ACC112 (cell line): ENCODE measurements around the gene PROCR.
"Not testable (repeated sequence)": the region's sequence is repeated elsewhere in the genome, so short reads cannot be mapped to it uniquely, and the experiment has no call there.

Source experiments
- H2AFZ ChIP-seq: fragments of 200-600 bp; sonication (generic); one replicate; pipeline ENCODE4 v1.6.0; 2017; ENCODE audit warnings: antibody characterized with exemption, low read length; ENCODE audit not compliant: unreplicated experiment
- H3K27ac ChIP-seq: fragments of 200-600 bp; sonication (generic); 2 replicates; pipeline ENCODE4 v1.5.1; 2014; ENCODE audit warnings: low read depth, mild to moderate bottlenecking, antibody characterized with exemption, low read length, moderate library complexity
- H3K27me3 ChIP-seq: fragments of 200-600 bp; sonication (generic); 2 replicates; pipeline ENCODE4 v1.6.1; 2014; ENCODE audit warnings: mild to moderate bottlenecking, antibody characterized with exemption, low read length, moderate library complexity, mixed read lengths; ENCODE audit not compliant: insufficient read depth
- H3K36me3 ChIP-seq: fragments of 200-600 bp; sonication (generic); 2 replicates; pipeline ENCODE4 v1.6.1; 2016; ENCODE audit warnings: mild to moderate bottlenecking, antibody characterized with exemption, low read length, moderate library complexity, mixed read lengths; ENCODE audit not compliant: insufficient read depth
- H3K4me1 ChIP-seq: fragments of 200-600 bp; sonication (generic); one replicate; pipeline ENCODE4 v1.6.1; 2016; ENCODE audit warnings: low read length, mixed read lengths; ENCODE audit not compliant: insufficient read depth, unreplicated experiment, control insufficient read depth
- H3K4me3 ChIP-seq: fragments of 200-600 bp; sonication (generic); 2 replicates; pipeline ENCODE4 v1.5.1; 2014; ENCODE audit warnings: mild to moderate bottlenecking, low read depth, low read length
- H3K79me2 ChIP-seq: fragments of 200-600 bp; sonication (generic); one replicate; pipeline ENCODE4 v1.6.0; 2016; ENCODE audit warnings: low read length; ENCODE audit not compliant: control insufficient read depth, unreplicated experiment, insufficient read depth

The PROCR gene

GRCh38 chr20:35179292-35180212 is 7.7 kb downstream of the PROCR start:
- no peak overlapping the region for H2AFZ ChIP-seq
- H3K27me3 ChIP-seq = no peaks in the 10 kb centered on the region
- H3K27ac ChIP-seq = no peak overlapping the region
- no peaks in the 10 kb centered on the region for H3K79me2 ChIP-seq
- peaks cover 8% of the 10 kb centered on the region; the same call in 1 of the 2 replicates for H3K36me3 ChIP-seq
- no peak overlapping the region for H3K4me3 ChIP-seq
- peaks cover 1% of the 10 kb centered on the region for H3K4me1 ChIP-seq

- H2AFZ ChIP-seq = no peak overlapping the region
- H3K4me3 ChIP-seq = no peak overlapping the region
- no peak overlapping the region for H3K27ac ChIP-seq
- H3K79me2 ChIP-seq = no peaks in the 10 kb centered on the region
- H3K4me1 ChIP-seq = no peaks in the 10 kb centered on the region
- H3K27me3 ChIP-seq = no peaks in the 10 kb centered on the region
- H3K36me3 ChIP-seq = peaks cover 8% of the 10 kb centered on the region; the same call in 1 of the 2 replicates
Observed at GRCh38 chr20:35180266-35180665, 8.4 kb downstream of the PROCR start.

GRCh38 chr20:35181731-35182130 is 9.9 kb downstream of the PROCR start:
- no peaks in the 10 kb centered on the region for H3K79me2 ChIP-seq

DNA sequence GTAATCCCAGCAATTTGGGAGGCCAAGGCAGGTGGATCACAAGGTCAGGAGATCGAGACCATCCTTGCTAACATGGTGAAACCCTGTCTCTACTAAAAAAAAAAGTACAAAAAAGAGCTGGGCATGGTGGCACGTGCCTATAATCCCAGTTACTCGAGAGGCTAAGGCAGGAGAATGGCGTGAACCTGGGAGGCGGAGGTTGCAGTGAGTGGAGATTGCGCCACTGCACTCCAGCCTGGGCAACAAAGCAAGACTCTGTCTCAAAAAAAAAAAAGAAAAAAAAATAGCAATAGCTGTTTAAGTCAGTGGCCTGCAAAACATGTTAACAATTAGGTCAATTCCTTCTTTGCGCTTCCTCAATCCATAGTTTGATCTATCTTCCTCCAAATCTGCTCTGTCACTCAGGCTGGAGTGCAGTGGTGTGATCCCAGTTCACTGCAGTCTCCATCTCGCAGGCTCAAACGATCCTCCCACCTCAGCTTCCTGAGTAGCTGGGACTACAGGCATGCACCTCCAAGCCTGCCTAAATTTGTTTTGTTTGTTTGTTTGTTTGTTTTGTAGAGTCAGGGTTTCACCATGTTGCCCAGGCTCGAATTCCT is 14.9 kb downstream of the PROCR start:
- not testable (repeated sequence) for H3K27me3 ChIP-seq, H3K4me1 ChIP-seq, H3K4me3 ChIP-seq, H3K79me2 ChIP-seq, H3K27ac ChIP-seq, H3K36me3 ChIP-seq, H2AFZ ChIP-seq

More at GRCh38 chr20:35181731-35182130, 9.9 kb downstream of the PROCR start:
- no peak overlapping the region for H3K27ac ChIP-seq
- no peak overlapping the region for H2AFZ ChIP-seq
- H3K4me3 ChIP-seq = no peak overlapping the region
- peaks cover 3% of the 10 kb centered on the region; the same call in 1 of the 2 replicates for H3K36me3 ChIP-seq
- H3K27me3 ChIP-seq = no peaks in the 10 kb centered on the region
- H3K4me1 ChIP-seq = no peaks in the 10 kb centered on the region

DNA sequence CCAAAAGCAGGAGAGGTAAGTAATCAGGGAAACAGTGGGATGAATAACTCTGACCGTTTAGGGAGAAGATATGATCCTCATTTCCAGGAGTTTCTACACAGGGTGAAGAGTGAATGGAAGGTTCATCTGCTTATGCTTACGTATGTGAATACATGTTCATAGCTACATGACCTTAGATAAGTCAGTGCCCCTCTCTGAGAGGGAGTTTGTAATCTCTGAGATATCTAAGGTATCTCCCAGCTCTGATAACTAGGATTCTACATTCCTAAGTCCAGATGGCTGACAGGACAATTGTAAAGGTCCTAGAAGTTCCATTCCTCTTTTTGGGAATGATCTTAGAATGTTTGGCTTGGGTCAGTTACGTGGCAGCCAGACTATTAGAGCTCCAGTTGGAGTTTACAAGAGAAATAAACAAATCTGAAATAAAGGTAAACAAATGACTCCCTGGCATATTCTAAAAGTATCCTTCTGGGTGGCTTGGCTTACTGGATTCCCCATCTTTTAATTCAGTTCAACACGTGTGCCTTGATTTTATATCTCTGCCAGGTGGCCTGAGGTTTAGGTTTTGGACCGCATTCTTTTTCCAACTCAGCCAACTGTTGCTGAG is 15.8 kb downstream of the PROCR start:
- Histone ChIP-seq H2AFZ (no peak overlapping the region), H3K79me2 (no peaks in the 10 kb centered on the region), H3K36me3 (no peaks in the 10 kb centered on the region), H3K27ac (no peak overlapping the region), H3K4me1 (no peaks in the 10 kb centered on the region), H3K27me3 (no peaks in the 10 kb centered on the region), H3K4me3 (no peak overlapping the region)

GRCh38 chr20:35189223-35189622 is 17.4 kb downstream of the PROCR start:
- H3K27me3 ChIP-seq, H3K27ac ChIP-seq, H3K36me3 ChIP-seq, H3K4me3 ChIP-seq, H2AFZ ChIP-seq, H3K4me1 ChIP-seq, H3K79me2 ChIP-seq: not testable (repeated sequence)

GRCh38 chr20:35190556-35190955 is 18.7 kb downstream of the PROCR start:
- no peak overlapping the region for H2AFZ ChIP-seq
- H3K27ac ChIP-seq = no peak overlapping the region
- H3K79me2 ChIP-seq = no peaks in the 10 kb centered on the region
- H3K4me1 ChIP-seq = no peaks in the 10 kb centered on the region
- H3K36me3 ChIP-seq = no peaks in the 10 kb centered on the region
- no peaks in the 10 kb centered on the region for H3K27me3 ChIP-seq
- no peak overlapping the region for H3K4me3 ChIP-seq

- Histone ChIP-seq H2AFZ (no peak overlapping the region), H3K27ac (no peak overlapping the region), H3K27me3 (no peaks in the 10 kb centered on the region), H3K36me3 (no peaks in the 10 kb centered on the region), H3K4me1 (no peaks in the 10 kb centered on the region), H3K4me3 (no peak overlapping the region), H3K79me2 (no peaks in the 10 kb centered on the region)
Observed at GRCh38 chr20:35191419-35192117, 19.7 kb downstream of the PROCR start.

DNA sequence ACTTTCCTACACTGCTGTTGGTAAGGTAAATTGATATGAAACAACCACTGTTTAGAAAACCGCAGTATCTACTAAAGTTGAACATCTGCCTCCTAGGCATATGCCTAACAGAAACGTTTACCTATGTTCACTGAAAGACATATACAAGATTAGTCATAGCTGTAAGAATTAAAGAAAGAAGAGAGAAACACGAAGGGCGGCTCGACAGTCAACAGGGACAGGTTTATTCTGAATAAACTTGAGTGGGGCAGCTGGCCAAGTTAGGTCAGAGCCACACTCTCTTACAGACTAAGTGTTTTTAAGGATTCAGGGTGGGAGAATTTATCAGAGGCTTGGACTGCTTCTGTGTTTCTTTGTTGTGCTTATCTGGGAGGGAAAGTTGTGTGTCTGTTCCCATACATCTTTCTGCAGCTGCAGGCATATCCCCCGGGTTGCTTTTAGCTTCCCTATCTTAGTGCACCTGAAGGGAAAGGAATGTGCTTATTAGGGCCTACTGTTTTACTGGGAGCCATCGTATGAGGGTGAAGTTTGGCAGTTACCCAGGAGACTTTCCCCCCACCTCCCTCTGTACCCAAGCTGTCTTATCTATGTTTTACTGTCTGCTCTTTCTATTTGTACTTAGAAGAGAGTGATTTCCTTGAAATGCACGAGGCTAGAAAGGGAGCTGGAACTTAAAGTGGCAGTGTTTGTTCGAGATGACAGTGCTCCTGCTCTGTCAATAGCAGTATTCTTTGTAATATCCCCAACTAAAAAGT is 20.4 kb downstream of the PROCR start:
- Histone ChIP-seq H3K79me2 (no peaks in the 10 kb centered on the region), H2AFZ (no peak overlapping the region), H3K4me1 (no peaks in the 10 kb centered on the region), H3K27me3 (no peaks in the 10 kb centered on the region), H3K27ac (no peak overlapping the region), H3K4me3 (no peak overlapping the region), H3K36me3 (no peaks in the 10 kb centered on the region)
